HG03139 (cell line): ENCODE results near the gene EMX2.
"Not testable (repeated sequence)": the region's sequence is repeated elsewhere in the genome, so short reads cannot be mapped to it uniquely, and the experiment has no call there.

Experiments used
- ATAC-seq: cut with Tn5 transposase; IDR thresholded peaks from one replicate; pipeline ENCODE4 v1.9.1; 2021; ENCODE audit not compliant: unreplicated experiment

Gene EMX2

GRCh38 chr10:117542706-117543224, at the start of gene EMX2:
TSS of gene EMX2 (plus strand) at chr10:117542746. CDS start at chr10:117543268, 522 bp downstream.
- ATAC-seq: no peak

GRCh38 chr10:117496031-117496430, 46.5 kb upstream of the EMX2 start:
- no peak for ATAC-seq

- ATAC-seq: peak; percentile 76
Observed at GRCh38 chr10:117496616-117497028, 45.9 kb upstream of the EMX2 start.

GRCh38 chr10:117497736-117498135, 44.8 kb upstream of the EMX2 start:
- no peak for ATAC-seq

- no peak for ATAC-seq
Observed at GRCh38 chr10:117499248-117500105, 43.1 kb upstream of the EMX2 start.

GRCh38 chr10:117500456-117500855, 42.1 kb upstream of the EMX2 start:
- ATAC-seq: no peak

- no peak for ATAC-seq
Observed at GRCh38 chr10:117501460-117502035, 41.0 kb upstream of the EMX2 start.

GRCh38 chr10:117502421-117503243, 39.9 kb upstream of the EMX2 start:
- ATAC-seq: no peak

- ATAC-seq: peak; percentile 82
Observed at GRCh38 chr10:117503244-117504205, 39.0 kb upstream of the EMX2 start.

GRCh38 chr10:117504562-117504961, 38.0 kb upstream of the EMX2 start:
- no peak for ATAC-seq

- ATAC-seq: not testable (repeated sequence)
Observed at GRCh38 chr10:117507081-117507480, 35.5 kb upstream of the EMX2 start.

GRCh38 chr10:117509573-117509972, 33.0 kb upstream of the EMX2 start:
- ATAC-seq: no peak

- no peak for ATAC-seq
Observed at GRCh38 chr10:117511601-117512390, 30.8 kb upstream of the EMX2 start.

- no peak for ATAC-seq
Observed at GRCh38 chr10:117514971-117515370, 27.6 kb upstream of the EMX2 start.

GRCh38 chr10:117516681-117517080, 25.9 kb upstream of the EMX2 start:
- no peak for ATAC-seq

- no peak for ATAC-seq
Observed at GRCh38 chr10:117518246-117518645, 24.3 kb upstream of the EMX2 start.

- ATAC-seq: no peak
Observed at GRCh38 chr10:117519286-117519685, 23.3 kb upstream of the EMX2 start.

GRCh38 chr10:117519879-117520278, 22.7 kb upstream of the EMX2 start:
- ATAC-seq: no peak

GRCh38 chr10:117530791-117531190, 11.8 kb upstream of the EMX2 start:
- ATAC-seq: no peak
